HG02571 (cell line): Measurements from ENCODE around the gene KLHL3.

ENCODE experiments used
- ATAC-seq: cut with Tn5 transposase; IDR thresholded peaks from one replicate; pipeline ENCODE4 v1.9.1; 2021; ENCODE audit warnings: mild to moderate bottlenecking, moderate library complexity; ENCODE audit not compliant: unreplicated experiment

Gene KLHL3

GRCh38 chr5:137636830-137637714 lies 98.8 kb downstream of the KLHL3 start:
- ATAC-seq = no peak

DNA sequence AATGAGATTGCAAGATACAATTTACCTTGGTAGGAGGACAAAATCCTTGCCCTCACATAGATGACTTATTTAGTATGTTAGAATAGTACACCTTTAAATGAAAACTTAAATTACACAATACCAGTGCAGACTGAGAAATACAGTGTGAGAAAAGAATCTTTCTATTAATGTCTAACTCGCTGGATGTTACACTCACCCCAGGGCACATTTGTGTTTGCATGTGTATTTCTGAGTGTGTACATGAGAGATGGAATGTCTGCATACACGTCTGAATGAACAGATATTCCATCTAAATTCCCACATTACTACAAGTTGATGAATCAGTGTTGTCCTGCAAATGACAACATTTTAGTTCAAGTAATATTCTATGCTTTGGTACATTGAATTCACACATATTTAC lies 99.8 kb downstream of the KLHL3 start:
- ATAC-seq = no peak

GRCh38 chr5:137635521-137635921 lies 100.4 kb downstream of the KLHL3 start:
- no peak for ATAC-seq

- ATAC-seq = no peak
Measured at GRCh38 chr5:137633896-137634295, 102.0 kb downstream of the KLHL3 start.

DNA sequence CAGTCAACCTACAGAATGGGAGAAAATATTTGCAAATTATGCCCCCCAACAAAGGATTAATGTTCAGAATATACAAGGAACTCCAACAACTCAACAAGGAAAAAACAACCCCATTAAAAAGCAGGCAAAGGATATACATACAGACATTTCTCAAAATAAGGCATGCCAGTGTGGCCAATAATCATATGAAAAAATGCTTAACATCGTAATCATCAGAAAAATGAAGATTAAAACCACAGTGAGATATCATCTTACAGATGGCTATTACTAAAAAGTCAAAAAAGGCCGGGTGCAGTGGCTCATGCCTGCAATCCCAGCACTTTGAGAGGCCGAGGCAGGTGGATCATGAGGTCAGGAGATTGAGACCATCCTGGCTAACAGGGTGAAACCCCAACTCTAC lies 103.2 kb downstream of the KLHL3 start:
- ATAC-seq = no peak

- no peak for ATAC-seq
Measured at GRCh38 chr5:137631453-137631852, 104.4 kb downstream of the KLHL3 start.

DNA sequence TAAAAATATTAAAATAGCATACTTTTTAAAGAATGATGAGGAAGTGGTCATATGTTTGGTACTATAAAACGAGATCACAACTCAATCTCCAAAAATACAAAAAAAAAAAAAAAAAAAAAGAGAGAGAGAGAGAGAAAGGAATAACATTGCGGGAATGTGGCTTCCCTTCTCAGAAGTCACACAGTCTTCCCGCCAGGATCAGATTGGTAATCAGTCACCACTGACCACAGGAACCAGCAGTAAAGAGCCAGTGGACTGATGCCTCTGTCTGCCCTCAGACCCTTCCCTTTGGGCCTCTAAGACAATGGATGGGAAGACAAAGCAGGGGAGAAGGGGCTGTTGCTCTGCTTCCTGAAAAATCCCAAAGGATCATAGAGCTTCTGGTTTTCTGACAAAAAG lies 104.9 kb downstream of the KLHL3 start:
- no peak for ATAC-seq

- no peak for ATAC-seq
Measured at GRCh38 chr5:137630216-137630971, 105.5 kb downstream of the KLHL3 start.

DNA sequence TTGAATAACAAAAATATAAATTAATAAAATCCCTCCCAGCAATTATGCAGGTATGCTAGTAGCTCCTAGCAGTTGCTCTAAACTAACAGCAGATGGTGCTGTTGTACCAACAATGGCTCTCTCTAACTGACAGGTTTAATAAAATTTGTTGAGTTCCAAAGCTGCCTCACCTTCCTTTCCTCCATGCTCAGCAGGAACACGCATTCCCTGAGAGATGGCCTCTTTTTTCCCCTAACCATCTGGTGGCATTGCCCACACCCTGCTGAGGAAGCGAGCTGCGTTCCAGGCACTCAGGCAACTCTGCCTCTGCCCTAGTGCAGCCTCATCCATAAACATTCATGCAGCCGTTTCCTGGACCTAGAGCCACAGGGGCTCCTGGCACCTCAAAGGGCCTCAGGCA lies 106.2 kb downstream of the KLHL3 start:
- no peak for ATAC-seq

DNA sequence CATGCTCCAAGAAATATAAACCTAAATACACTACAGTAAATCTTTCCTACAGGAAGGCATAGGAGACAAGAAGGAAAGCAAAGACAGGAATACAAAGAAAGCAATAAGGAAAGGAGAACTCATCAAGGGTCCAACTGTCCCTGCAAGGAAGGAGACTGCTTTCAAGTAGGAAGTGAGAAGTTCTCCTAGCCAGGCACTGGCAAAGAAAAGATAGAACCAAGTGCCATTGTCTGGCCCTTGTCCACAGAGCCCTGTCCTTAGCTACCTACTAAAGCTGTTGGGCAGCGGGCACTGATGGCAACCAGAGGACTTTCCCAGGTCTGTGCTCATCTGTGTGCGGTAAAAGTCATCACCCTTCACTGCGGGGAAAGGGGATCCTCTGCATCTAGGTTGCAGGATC lies 108.2 kb downstream of the KLHL3 start:
- ATAC-seq = no peak

DNA sequence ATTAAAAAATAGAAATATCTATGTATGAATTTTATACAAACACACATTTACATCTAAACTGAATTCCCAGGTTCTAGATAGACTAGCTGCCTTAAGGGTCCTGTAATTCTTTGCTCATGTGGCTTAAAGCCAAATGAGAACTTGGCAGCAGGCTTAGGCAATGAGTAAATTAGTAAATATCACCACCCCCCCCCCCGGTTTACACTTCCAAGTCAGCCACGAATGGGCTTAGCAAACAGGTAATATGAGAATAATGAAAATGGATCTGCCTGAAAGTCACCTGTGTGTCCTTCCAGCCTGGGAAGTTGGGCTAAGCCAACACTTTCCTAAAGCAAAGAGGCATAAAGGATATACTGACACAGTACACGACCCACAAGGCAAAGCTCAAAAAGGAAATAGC lies 108.6 kb downstream of the KLHL3 start:
- ATAC-seq = no peak

DNA sequence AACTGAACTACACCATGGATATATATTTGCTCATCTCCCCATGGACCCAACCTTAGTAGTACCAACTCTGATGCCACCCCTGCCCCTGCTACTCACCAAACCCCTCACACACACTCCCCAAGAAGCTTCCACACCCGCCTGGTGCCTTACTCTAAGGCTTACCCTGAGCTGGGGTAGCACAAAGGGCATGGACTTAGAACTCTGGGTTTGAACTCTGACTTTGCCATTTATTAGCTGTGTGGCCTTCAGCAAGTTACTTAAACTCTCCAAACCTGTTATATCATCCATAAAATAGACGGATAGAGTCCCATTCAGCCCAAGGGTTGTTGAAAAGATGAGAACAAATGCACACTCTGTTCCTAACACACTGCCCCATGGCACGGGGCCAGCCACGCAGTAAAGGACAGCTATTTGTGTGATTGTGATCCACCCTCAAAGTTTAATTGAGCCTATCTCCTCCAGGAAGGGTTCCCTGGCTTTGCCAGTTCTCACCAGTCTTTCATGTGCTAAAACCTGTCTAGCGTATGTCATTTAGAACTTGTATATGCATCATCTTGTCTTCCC lies 111.0 kb downstream of the KLHL3 start:
- no peak for ATAC-seq

DNA sequence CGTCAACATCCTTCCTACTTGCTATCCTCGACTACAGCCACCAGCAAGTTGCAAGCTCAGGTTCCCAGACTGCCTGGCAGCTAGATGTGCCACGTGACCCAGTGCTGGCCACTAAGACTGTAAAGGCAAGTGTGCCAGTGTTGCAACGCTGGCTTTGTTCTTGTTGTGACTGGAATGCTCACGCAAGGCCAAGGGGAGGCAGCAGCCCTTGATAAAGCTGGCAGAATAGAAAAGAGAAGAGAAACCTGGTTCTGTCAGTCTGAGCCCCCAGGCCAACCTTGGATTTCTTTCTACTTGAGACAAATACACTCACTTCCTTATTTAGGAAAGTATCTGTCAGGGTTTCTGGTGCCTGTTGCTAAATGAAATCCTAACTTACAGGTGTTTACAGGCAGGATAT lies 113.0 kb downstream of the KLHL3 start:
- ATAC-seq = no peak

GRCh38 chr5:137621861-137622823 lies 113.7 kb downstream of the KLHL3 start:
- no peak for ATAC-seq

DNA sequence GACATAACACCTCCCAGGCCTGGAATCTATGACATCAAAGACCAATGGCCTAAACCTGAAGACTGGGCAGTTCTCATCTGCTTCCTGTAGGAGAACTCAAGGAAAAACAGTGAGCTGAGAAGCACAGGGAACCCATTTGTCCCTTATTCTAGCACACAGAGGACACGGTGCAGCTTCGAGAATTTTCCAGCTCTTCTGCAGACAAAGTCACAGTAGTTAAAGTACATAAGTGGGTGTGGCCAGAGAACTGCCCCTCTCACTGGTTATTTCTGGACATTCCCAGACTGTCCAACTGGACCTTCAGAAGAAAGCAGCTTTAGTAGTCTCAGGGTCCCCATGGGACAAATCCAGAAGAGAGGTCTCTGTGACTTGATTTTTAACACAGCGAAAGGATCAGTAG lies 114.6 kb downstream of the KLHL3 start:
- no peak for ATAC-seq

GRCh38 chr5:137619191-137619870 lies 116.6 kb downstream of the KLHL3 start:
- no peak for ATAC-seq

GRCh38 chr5:137618476-137618875 lies 117.4 kb downstream of the KLHL3 start:
- no peak for ATAC-seq

- ATAC-seq = no peak
Measured at GRCh38 chr5:137617528-137618205, 118.2 kb downstream of the KLHL3 start.

DNA sequence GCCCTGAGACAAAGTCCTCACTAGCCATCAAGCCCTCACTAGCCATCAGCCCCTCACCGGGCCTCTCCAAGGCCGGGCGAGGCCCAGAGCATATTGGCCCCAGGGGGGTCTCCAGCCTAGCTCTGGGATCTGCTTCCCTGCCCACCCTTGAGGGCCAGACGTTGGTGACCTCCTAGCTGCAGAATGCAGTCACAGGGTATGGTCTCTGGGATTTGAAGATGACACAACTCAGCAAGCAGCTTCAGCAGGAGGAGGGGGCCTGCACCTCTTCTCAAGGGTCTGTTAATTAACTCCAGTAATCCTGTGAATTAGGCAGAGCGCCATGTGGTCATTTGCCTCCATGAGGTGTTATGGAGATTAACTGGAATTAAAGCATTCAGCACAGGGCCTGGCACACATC lies 119.8 kb downstream of the KLHL3 start:
- no peak for ATAC-seq
